Endothelial cell (in vitro differentiated cells): ENCODE data around the gene ST6GALNAC2. TPM values are rescaled to one million over a fixed set of nuclear protein-coding genes. Genes with fewer than 3 reads are reported as not detected.
"Not testable (repeated sequence)": the region's sequence is repeated elsewhere in the genome, so short reads cannot be mapped to it uniquely, and the experiment has no call there.

Experiments used
- DNase-seq: peaks from one replicate; pipeline ENCODE4 v3.0.0; 2021; ENCODE audit warnings: low spot score
- H3K27ac Mint-ChIP-seq: one replicate; pipeline ENCODE4 v1.8.0; 2021; ENCODE audit warnings: mixed read lengths, inconsistent platforms; ENCODE audit not compliant: unreplicated experiment
- H3K27me3 Mint-ChIP-seq: one replicate; pipeline ENCODE4 v1.8.0; 2021; ENCODE audit warnings: mild to moderate bottlenecking, moderate library complexity, mixed read lengths, inconsistent platforms; ENCODE audit not compliant: unreplicated experiment
- H3K36me3 Mint-ChIP-seq: one replicate; pipeline ENCODE4 v1.8.0; 2021; ENCODE audit warnings: mild to moderate bottlenecking, low read depth, mixed read lengths, inconsistent platforms; ENCODE audit not compliant: unreplicated experiment
- H3K4me1 Mint-ChIP-seq: one replicate; pipeline ENCODE4 v1.8.0; 2021; ENCODE audit warnings: mild to moderate bottlenecking, mixed read lengths, inconsistent platforms; ENCODE audit not compliant: unreplicated experiment
- H3K4me3 Mint-ChIP-seq: one replicate; pipeline ENCODE4 v1.8.0; 2021; ENCODE audit warnings: mild to moderate bottlenecking, mixed read lengths, inconsistent platforms; ENCODE audit not compliant: unreplicated experiment
- H3K9me3 Mint-ChIP-seq: one replicate; pipeline ENCODE4 v1.8.0; 2021; ENCODE audit warnings: mixed read lengths, inconsistent platforms; ENCODE audit not compliant: unreplicated experiment
- total RNA-seq: library from RNA; stranded (reverse); fragmentation: NEBNext Ultra II Directional; extraction: Animal tissue kit (Norgen Biotek cat#: 25700); gene quantifications from one replicate; pipeline ENCODE4 v1.2.1, GENCODE V29; 2021; ENCODE audit not compliant: unreplicated experiment
- TF ChIP-seq, protein P1 (sequence below): fragments of 200-600 bp; sonication (generic); IDR thresholded peaks from one replicate; pipeline ENCODE4 v1.5.0; 2021; ENCODE audit warnings: antibody characterized with exemption; ENCODE audit not compliant: unreplicated experiment

ST6GALNAC2 gene
- total RNA-seq, 1 donor from 2014 or later, result 2.2 TPM

DNA sequence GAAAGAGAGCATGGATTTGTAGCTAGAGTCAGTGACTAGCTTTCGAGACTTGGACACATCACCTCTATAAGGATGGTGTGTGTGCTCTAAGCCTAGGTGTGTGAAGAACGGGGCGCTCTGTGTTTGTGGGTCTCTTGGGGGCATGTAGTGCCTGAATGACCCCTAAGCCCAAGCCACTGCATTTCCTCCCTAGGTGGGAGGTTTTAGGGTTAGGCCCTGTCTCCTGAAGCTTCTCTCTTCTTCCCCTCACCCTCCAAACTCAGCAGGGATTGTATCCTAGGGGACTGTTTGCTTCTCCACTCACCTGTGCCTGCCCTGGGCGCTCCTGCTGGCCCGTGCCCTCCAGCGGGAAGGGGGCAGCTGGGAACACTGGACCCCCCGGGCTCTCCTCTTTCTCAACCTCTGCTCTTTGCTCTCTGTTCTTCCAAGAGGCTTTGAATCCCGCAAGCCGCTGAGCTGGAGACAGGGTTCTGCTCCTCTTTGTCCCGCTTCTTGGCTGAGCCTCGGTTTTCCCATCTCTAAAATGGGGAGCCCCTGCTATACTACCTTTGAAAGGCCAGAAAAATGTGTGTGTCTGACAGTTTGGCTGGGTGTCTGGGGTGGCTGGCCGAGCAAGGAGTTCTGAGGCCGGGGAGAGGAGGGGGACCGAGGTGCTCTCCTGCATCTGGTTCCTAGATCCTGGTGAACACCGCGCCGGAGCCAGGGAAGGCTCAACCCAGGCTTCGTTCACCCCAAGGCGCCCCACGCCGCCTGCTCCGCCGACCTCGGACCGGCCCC, 49.0 kb downstream of the ST6GALNAC2 start:
- Mint-ChIP-seq H3K4me1 (peaks cover 15% of the 10 kb centered on the region), H3K27ac (no peak overlapping the region), H3K36me3 (no peaks in the 10 kb centered on the region), H3K4me3 (peak overlapping the region; percentile 27), H3K27me3 (peaks cover 14% of the 10 kb centered on the region), H3K9me3 (no peaks in the 10 kb centered on the region)
- no peak for DNase-seq
- TF ChIP-seq, protein P1, sequence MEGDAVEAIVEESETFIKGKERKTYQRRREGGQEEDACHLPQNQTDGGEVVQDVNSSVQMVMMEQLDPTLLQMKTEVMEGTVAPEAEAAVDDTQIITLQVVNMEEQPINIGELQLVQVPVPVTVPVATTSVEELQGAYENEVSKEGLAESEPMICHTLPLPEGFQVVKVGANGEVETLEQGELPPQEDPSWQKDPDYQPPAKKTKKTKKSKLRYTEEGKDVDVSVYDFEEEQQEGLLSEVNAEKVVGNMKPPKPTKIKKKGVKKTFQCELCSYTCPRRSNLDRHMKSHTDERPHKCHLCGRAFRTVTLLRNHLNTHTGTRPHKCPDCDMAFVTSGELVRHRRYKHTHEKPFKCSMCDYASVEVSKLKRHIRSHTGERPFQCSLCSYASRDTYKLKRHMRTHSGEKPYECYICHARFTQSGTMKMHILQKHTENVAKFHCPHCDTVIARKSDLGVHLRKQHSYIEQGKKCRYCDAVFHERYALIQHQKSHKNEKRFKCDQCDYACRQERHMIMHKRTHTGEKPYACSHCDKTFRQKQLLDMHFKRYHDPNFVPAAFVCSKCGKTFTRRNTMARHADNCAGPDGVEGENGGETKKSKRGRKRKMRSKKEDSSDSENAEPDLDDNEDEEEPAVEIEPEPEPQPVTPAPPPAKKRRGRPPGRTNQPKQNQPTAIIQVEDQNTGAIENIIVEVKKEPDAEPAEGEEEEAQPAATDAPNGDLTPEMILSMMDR, result no peak

DNA sequence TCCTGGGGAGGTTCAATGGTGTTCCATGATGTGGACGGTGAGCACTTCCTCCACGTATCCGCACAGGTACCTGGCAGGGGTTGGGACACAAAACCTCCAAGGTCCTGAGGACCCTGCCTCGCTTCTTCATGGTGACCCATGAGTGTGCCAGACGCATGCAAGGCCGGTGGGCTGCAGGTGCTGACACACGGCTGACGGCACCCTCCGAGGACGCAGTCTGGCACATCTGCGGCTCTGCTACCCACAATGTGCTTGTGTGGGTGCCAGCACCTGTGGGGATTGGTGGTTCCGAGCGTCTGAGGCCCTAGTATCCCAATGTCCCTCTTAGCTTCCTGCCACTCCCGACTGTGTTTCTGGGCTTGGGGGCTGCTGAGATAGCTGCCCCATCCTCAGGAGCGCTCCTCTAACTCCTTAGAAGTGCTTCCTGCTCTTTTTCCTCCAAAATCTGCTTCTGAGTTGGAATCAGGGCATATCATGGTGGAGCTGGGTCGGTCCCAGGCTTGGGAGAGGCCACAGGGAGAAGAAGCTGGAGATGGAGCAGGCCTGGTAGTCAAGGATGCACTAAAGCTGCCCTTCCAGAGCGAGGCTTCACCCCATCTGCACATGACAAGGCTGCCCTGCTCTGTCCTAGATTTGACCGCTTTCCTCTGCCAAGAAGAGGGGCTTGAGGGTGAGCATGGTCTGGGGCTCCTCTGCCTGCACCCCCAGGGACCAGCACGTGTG, 49.7 kb downstream of the ST6GALNAC2 start:
- DNase-seq, result no peak
- no peak overlapping the region for H3K27ac Mint-ChIP-seq
- H3K4me1 Mint-ChIP-seq, result peaks cover 15% of the 10 kb centered on the region
- no peaks in the 10 kb centered on the region for H3K36me3 Mint-ChIP-seq
- no peaks in the 10 kb centered on the region for H3K9me3 Mint-ChIP-seq
- H3K4me3 Mint-ChIP-seq, result no peak overlapping the region
- TF ChIP-seq, protein P1, result no peak
- peaks cover 14% of the 10 kb centered on the region for H3K27me3 Mint-ChIP-seq

GRCh38 chr17:76534831-76535732, 50.6 kb downstream of the ST6GALNAC2 start:
- TF ChIP-seq, protein P1, result no peak
- Mint-ChIP-seq H3K9me3 (no peaks in the 10 kb centered on the region), H3K27ac (no peak overlapping the region), H3K27me3 (peaks cover 14% of the 10 kb centered on the region), H3K4me3 (no peak overlapping the region), H3K36me3 (no peaks in the 10 kb centered on the region), H3K4me1 (peaks cover 20% of the 10 kb centered on the region)
- DNase-seq, result no peak

GRCh38 chr17:76533640-76534359, 51.9 kb downstream of the ST6GALNAC2 start:
- not testable (repeated sequence) for H3K27ac Mint-ChIP-seq, H3K9me3 Mint-ChIP-seq, H3K4me3 Mint-ChIP-seq, H3K36me3 Mint-ChIP-seq, DNase-seq
- Mint-ChIP-seq H3K4me1 (peaks cover 15% of the 10 kb centered on the region), H3K27me3 (peaks cover 11% of the 10 kb centered on the region)
